ENCODE measurements around the gene RHOF. TPM values are rescaled to one million over a fixed set of nuclear protein-coding genes. Genes with fewer than 3 reads are reported as not detected.

The RHOF gene
- polyA plus RNA-seq, 1 experiment: 5.3 TPM

DNA sequence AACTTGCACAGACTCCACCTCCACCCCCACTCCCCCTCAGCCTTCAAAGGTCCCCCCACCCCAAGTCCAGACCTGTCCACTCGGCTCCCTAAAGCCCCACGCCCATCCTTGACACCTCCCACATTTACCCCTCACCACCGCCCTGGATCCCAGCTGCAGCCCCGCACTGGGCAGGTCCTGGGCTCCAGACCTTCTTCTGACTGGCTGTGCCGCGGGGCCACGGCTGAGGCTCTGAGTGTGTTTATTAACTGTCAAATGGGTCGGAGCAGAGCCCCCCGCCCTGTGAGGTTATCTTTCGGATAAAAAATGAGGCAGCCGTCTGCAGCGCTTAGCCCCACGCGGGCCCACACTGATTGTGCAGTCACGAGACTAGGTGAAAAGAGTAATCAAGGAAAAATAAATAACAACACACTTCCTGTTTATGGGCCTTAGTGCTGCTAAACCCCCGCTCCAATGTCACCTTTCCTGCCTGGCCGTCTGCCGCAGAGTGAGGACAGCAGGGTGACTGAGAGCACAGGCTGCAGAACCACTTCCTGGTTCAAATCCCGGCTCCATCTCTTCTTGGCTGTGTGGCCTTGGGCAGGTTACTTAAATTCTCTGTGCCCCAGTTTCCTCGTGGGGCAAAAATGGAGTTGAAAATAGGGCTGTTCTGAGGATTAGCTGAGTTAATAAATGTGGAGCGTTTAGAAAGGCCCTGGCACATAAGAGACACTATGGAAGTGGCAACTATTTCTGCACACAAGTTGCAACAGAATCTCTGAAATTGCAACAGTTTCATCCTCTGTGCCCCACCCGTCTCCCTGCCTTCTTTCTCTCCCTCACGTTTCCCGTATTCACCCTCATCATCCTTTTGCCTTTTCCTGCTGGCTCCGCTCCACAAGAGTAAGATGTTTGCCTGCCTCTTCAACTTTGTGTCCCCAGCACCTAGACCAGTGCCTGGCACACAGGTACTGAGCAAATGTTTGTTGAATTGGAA lies 19.7 kb upstream of the RHOF start:
- POLR2A ChIA-PET: no interaction called here
- DNase-seq (ENCODE audit: low read depth, low spot score): no peak
- CTCF ChIA-PET: interaction anchor here (0.8 to 4.0 kb wide), 7 partner anchors 12 to 58 kb away, joined by 3 to 143 read pairs (median 7); partner anchors contain the start of gene RHOF
- Histone ChIP-seq H3K27ac (ENCODE audit: low read depth, low read length) (no peak overlapping the region), H3K9me3 (ENCODE audit: control insufficient read depth, insufficient read depth, low read length) (no peaks in the 10 kb centered on the region; the same call in 1 of the 2 replicates), H3K4me3 (ENCODE audit: low read depth, low read length) (peak overlapping the region; percentile 77), H3K27me3 (ENCODE audit: control insufficient read depth, insufficient read depth, low read length) (no peaks in the 10 kb centered on the region)
- TF ChIP-seq, protein P1, sequence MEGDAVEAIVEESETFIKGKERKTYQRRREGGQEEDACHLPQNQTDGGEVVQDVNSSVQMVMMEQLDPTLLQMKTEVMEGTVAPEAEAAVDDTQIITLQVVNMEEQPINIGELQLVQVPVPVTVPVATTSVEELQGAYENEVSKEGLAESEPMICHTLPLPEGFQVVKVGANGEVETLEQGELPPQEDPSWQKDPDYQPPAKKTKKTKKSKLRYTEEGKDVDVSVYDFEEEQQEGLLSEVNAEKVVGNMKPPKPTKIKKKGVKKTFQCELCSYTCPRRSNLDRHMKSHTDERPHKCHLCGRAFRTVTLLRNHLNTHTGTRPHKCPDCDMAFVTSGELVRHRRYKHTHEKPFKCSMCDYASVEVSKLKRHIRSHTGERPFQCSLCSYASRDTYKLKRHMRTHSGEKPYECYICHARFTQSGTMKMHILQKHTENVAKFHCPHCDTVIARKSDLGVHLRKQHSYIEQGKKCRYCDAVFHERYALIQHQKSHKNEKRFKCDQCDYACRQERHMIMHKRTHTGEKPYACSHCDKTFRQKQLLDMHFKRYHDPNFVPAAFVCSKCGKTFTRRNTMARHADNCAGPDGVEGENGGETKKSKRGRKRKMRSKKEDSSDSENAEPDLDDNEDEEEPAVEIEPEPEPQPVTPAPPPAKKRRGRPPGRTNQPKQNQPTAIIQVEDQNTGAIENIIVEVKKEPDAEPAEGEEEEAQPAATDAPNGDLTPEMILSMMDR (IDR thresholded peaks at IDR 0.05; ENCODE audit: low read depth, low read length): no peak

DNA sequence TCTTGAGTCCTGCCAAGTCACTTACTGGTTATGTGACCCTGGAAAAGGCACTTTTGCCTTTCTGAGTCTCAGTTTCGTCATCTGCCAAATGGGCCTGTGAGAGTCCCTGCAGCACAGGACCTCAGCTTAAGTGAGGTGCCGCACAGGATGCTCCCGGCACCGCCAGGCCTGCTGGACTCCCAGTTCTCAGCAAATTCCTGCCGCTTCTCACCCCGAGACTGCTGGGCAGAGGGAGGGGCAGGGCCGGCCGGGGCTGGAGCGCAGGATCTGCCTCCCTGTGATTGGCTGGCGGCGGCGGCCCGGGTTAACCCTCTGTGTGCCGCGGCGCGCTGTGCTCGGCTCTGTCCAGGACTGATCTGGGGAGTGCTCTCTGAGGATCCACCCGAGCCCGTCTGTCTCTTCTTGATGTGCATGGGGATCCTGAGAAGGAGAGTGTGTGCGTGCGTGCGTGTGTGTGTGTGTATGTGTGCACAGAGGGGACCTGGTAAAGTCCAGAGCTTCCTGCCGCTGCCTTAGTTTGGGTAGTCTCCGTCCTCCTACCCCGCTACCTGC lies 18.9 kb upstream of the RHOF start:
- no peak for DNase-seq (ENCODE audit: low read depth, low spot score)
- TF ChIP-seq, protein P1 (IDR thresholded peaks at IDR 0.05; ENCODE audit: low read depth, low read length): no peak
- CTCF ChIA-PET: interaction anchor here (0.6 to 4.0 kb wide), 21 partner anchors 8 to 119 kb away, joined by 3 to 143 read pairs (median 5); partner anchors contain the start of genes PSMD9 and RHOF
- no peaks in the 10 kb centered on the region for H3K27me3 ChIP-seq (ENCODE audit: control insufficient read depth, insufficient read depth, low read length)
- H3K4me3 ChIP-seq (ENCODE audit: low read depth, low read length): peak overlapping the region; percentile 77
- POLR2A ChIA-PET: interaction anchor here (0.7 to 2.6 kb wide), 5 partner anchors 12 to 76 kb away, joined by 3 to 58 read pairs (median 10); partner anchors contain the start of genes PSMD9 and RHOF
- H3K9me3 ChIP-seq (ENCODE audit: control insufficient read depth, insufficient read depth, low read length): no peaks in the 10 kb centered on the region; the same call in 1 of the 2 replicates
- no peak overlapping the region for H3K27ac ChIP-seq (ENCODE audit: low read depth, low read length)

DNA sequence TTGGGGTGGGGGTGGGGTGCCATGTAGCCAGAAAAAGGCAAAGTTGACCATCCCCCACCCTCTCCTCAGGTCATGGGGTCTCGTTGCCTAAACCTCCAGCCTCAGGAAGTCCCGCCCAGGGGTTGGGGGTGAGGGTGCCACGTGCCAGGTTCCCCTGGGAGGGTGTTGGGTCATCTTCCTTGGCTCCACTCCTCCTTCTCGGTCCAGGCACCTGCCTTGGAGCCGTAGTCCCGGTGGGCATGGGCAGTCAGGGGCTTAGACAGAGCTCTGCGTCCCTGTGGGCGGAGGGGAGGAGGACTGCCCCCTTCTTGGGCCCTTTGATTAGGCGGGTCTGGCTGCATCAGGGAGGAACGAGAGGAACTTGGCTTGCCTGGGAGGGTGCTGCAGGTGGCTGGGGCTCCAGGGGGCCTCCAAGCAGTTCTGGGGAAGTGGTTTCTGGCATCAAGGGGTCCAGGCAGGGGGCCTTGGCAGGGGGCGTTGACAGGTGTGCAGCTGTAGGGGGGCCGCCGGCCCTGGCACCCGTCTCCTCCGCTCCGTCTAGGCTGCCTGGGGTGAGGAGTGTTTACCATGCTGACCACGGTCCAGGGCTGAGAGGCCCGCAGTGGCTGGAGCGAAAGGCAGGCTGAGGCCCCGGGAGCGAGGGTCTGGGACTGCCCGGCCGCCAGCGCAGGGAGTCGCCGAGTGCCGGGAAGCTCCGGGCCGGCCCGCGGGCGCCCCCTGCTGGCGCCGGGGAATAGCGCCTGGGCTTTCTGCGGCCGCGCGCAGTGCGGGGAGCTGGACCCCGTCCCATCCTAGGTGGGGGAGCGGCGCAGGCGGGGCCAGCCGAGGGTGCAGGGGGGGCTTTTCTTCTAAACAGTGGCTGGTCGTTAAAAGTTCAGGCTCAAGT lies 18.2 kb upstream of the RHOF start:
- ChIA-PET POLR2A (interaction anchor here (0.7 to 2.6 kb wide), 5 partner anchors 11 to 77 kb away, joined by 3 to 58 read pairs (median 10); partner anchors contain the start of genes PSMD9 and RHOF), CTCF (interaction anchor here (0.6 to 4.0 kb wide), 24 partner anchors 9 to 176 kb away, joined by 3 to 143 read pairs (median 4); partner anchors contain the start of genes PSMD9 and RHOF)
- TF ChIP-seq, protein P1 (IDR thresholded peaks at IDR 0.05; ENCODE audit: low read depth, low read length): peak; percentile 77
- H3K27me3 ChIP-seq (ENCODE audit: control insufficient read depth, insufficient read depth, low read length): no peaks in the 10 kb centered on the region
- peak overlapping the region; percentile 61 for H3K27ac ChIP-seq (ENCODE audit: low read depth, low read length)
- H3K4me3 ChIP-seq (ENCODE audit: low read depth, low read length): peak overlapping the region; percentile 77
- DNase-seq (ENCODE audit: low read depth, low spot score): no peak
- H3K9me3 ChIP-seq (ENCODE audit: control insufficient read depth, insufficient read depth, low read length): no peaks in the 10 kb centered on the region; the same call in 1 of the 2 replicates

DNA sequence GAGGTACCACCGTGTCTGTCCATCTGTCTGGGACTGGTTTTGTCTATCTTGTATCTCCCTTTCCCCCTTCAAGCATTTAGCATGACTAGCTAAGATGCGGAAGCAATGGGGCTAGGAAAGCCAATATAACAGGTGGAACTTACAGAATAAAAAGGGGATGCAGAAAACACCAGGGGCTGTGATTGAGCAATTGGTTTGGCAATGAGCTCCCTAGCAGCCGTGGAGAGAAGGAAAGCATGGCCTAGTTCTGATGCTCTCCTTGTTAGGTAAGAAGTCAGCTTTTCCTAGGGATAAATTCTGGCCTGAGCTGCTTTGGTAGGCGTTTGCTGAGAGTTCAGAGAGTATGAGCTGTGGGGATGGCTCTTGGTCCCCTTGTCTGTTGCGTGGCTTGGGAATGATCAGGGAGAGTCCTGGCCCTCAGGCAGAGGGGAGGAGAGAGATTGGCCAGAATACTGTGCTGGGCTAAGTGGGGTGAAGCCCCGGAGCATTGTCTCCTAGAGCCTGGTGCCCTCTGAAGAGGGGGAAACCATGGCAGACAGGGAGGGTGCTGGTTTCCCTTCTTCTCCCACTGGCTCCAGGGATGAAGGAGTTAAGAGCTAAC lies 17.4 kb upstream of the RHOF start:
- DNase-seq (ENCODE audit: low read depth, low spot score): no peak
- H3K27me3 ChIP-seq (ENCODE audit: control insufficient read depth, insufficient read depth, low read length): no peaks in the 10 kb centered on the region
- CTCF ChIA-PET: interaction anchor here (0.6 to 4.0 kb wide), 15 partner anchors 9 to 175 kb away, joined by 3 to 143 read pairs (median 5); partner anchors contain the start of genes PSMD9 and RHOF
- peak overlapping the region; percentile 77 for H3K4me3 ChIP-seq (ENCODE audit: low read depth, low read length)
- TF ChIP-seq, protein P1 (IDR thresholded peaks at IDR 0.05; ENCODE audit: low read depth, low read length): no peak
- POLR2A ChIA-PET: interaction anchor here (2.4 to 2.6 kb wide), 2 partner anchors 10 to 16 kb away, joined by 52 to 58 read pairs; partner anchors contain the start of gene RHOF
- H3K9me3 ChIP-seq (ENCODE audit: control insufficient read depth, insufficient read depth, low read length): no peaks in the 10 kb centered on the region; the same call in 1 of the 2 replicates
- peak overlapping the region; percentile 61 for H3K27ac ChIP-seq (ENCODE audit: low read depth, low read length)

Measured in AG04450 (cell line).